Left colon (tissue), 2 donors: ENCODE measurements around the gene PLA2G4D. TPM values are rescaled to one million over a fixed set of nuclear protein-coding genes. Genes with fewer than 3 reads are reported as not detected.
"Not testable (repeated sequence)": the region's sequence is repeated elsewhere in the genome, so short reads cannot be mapped to it uniquely, and the experiment has no call there.

Experiments
- ATAC-seq: fragments of 200-7000 bp; cut with Tn5 transposase; one replicate; pipeline ENCODE4 v1.9.1; 2020; ENCODE audit warnings: mild to moderate bottlenecking, moderate library complexity
- DNase-seq, 2 donors: peaks; one replicate each; pipeline ENCODE4 v3.0.0-alpha.2; 2020
- intact Hi-C, 2 donors: fragments of 100-400 bp; cut with DNase I in 1 of 2; cut with micrococcal nuclease in 1 of 2; formaldehyde crosslinking; loops; one replicate each; pipeline versions ENCODE4 v1.11.2 to v1.14.0; 2022; cut with DNase I, micrococcal nuclease
- total RNA-seq, 2 donors: library from RNA; stranded (reverse); fragmentation: NEBNext Ultra II Directional; extraction: Animal tissue kit (Norgen Biotek cat#: 25700); gene quantifications; one replicate each; pipeline ENCODE4 v1.2.1, GENCODE V29; 2021
- donor health status: DM: no; HTN: no; CAD: no.
- donor health status: DM: yes; HTN: yes; CAD: no.

The PLA2G4D gene
- total RNA-seq, 2 donors from 2014 or later = 0.18 to 0.31 TPM

GRCh38 chr15:42100021-42100800 lies 5.8 kb upstream of the PLA2G4D start:
- intact Hi-C loops = no loop called here
- DNase-seq = peak in 1 of 2 donors; percentile 44
- peak; percentile 79 for ATAC-seq

- intact Hi-C loops = no loop called here
- DNase-seq = no peak
- ATAC-seq = no peak
These were observed 2.7 kb upstream of the PLA2G4D start for GRCh38 chr15:42097018-42097417.

- DNase-seq (no peak), ATAC-seq (no peak)
- intact Hi-C loops = no loop called here
These were observed 396 bp downstream of the PLA2G4D start for GRCh38 chr15:42093966-42094365.

- intact Hi-C loops = no loop called here
- no peak for DNase-seq
- no peak for ATAC-seq
These were observed 1.7 kb downstream of the PLA2G4D start for GRCh38 chr15:42092398-42093318.

GRCh38 chr15:42091753-42092397 lies 2.5 kb downstream of the PLA2G4D start:
- DNase-seq, ATAC-seq, intact Hi-C loops: not testable (repeated sequence)

DNA sequence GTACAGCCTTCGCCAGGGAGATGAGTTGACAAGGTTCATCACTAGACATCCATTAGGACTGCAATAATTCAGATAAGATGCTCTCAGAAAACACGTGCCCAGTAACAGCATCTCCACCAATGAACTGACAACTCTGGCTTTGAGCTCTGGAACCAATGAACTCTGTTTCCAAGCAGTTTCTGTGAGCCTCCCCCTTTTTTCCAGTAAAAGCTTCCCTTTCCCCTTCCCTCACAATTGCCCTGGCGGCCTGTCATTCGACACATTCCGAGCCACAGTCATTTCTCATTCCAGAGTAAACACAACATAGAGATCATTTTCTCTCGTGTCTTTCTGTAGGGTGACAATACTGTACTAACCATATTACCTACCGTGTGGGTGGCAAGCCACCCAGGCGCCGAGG lies 3.6 kb downstream of the PLA2G4D start:
- ATAC-seq = no peak
- intact Hi-C loops = no loop called here
- no peak for DNase-seq

DNA sequence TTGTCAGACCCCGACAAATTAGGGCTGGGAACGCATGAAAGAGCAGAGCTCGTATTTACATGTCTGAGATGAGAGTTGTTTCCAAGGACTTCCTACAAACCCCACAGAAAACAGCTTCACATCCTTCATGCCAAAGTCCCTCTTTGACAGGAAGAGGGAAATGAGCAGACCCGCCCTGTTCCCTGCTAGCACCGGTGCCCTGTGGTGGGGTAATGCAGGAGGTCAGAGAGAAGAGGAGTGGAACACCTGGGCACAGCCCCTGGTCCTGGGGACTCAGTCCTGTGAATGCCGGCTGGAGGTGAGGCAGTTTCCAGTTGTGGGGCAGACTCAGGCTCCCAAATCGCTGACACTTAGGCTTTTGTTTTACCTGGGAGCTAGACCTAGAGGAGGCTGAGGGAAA lies 4.0 kb downstream of the PLA2G4D start:
- DNase-seq = peak in 1 of 2 donors; percentile 55

DNA sequence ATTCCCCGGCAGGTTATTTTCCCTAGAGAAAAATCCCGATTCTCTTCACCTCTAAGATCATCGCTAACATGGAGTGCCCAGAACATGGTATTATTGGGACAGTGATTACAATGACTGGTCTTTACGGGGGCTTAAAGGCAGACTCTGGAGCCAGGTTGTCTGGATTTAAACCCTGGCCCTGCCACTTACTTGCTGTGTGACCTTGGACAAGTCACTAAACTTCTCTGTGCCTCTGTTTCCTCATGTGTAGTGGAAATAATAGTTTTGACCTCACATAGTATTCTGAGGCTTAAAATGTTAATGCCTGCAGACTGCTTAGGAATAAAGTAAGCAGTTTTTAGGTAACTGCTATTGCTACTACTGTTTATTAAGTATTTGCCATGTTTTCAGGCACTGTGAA lies 4.4 kb downstream of the PLA2G4D start:
- no peak for DNase-seq
- ATAC-seq = no peak
- intact Hi-C loops = no loop called here

More for the DNA sequence above, 4.0 kb downstream of the PLA2G4D start:
- ATAC-seq = peak; percentile 83
- intact Hi-C loops = no loop called here

DNA sequence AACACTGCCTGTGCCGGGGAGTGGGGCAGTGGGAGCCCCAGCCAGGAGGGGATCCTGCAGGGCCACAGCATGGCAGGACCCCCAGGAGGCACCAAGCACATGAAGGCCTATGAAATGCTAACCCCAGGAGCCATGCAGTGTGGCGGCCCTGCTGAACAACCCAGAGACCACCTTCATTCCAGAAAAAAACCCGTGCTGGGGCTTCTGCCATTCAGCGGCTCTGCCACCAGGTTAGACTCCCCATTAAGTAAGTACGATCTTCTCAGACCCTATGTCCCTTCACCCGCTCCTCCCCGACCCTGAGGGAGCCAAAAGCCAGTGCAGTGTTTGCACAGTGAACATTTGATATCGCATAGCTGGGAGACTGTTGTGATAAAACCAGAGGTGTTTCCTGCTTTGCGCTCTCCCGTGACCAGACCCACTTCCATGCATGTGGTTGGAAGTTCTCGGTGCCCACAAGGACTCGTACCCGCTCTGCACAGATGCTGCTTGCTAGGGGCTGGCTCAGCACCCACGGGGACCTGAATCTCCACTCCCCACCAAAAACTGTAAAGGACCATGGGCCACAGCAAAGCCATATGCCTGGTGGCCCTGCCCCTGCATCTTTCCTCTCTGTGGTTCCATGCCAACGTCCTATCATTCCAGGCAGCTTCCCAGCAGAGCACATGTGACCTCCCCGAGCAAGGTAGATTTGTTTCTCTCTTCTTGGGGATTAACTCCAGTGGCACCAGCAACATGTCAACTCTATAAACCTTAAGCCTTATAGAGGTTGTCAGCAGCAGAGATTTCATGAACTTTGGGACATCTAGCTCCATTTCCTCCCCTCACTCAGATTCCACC lies 5.3 kb downstream of the PLA2G4D start:
- ATAC-seq (peak; percentile 32), DNase-seq (no peak)
- intact Hi-C loops = no loop called here

DNA sequence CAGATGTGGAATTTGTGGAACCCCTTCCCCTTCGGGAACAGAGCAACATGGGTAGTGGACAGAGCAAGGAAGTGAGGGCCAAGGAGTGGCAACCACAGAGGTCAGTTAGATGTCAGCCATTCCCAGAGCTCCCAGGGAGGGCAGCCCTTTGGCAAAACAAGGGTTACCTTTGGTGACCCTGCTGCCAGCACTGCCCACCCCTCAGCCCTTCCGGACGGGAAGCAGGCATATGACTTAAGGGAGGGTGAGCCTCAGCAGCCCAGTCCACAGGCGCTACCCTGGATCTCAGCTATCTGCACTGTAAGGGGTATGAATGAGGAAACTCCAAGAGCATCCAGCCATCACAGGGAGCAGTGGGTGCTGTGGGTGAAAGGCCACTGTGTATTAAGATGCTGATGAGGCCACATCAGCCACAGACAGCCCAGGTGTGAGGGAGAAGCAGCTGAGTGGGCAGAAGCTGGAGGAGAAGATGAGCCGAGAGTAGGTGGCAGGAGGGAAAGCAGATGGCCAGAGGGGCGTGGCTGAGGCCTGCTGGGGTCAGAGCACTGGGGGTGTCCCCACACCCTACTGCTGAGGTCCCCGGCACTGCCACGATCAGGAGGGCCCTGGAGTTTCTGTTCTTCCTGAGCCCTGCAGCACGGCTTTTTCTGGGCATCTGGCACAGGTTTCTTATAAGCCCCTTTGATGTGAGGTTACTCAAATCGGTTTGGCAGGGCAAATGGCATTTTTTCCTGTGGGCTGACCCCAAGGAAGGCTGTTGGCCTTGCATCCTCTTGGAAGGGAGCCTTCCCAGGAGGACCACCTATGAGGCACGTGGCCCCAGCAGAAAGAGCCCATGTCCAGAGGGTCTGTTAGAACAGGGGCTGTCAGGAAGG lies 6.2 kb downstream of the PLA2G4D start:
- DNase-seq (no peak), ATAC-seq (no peak)
- intact Hi-C loops = no loop called here

- no peak for DNase-seq
- ATAC-seq = no peak
- intact Hi-C loops = no loop called here
These were observed 6.9 kb downstream of the PLA2G4D start for GRCh38 chr15:42087460-42087859.

- no peak for DNase-seq
- no peak for ATAC-seq
- intact Hi-C loops = no loop called here
These were observed 8.6 kb downstream of the PLA2G4D start for GRCh38 chr15:42085721-42086120.

DNA sequence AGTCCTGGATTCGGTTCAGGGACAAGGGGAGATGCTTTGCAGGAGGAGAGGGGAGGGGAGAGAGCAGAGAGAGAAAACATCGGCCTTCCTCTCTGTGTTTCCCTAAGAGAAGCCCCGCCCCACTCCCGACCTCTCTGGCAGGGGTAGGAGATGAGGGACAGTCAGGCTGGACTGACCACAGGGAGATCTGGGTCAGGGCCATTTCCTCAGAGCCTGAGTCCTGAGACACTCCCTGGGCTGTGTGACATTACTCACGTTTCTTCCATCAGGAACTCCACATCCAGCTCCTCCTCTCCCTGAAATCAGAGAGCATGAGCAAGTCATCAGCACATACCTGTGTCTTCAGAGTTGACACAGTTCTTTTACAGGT lies 9.1 kb downstream of the PLA2G4D start:
- no peak for DNase-seq
- intact Hi-C loops = no loop called here
- ATAC-seq = peak; percentile 38

DNA sequence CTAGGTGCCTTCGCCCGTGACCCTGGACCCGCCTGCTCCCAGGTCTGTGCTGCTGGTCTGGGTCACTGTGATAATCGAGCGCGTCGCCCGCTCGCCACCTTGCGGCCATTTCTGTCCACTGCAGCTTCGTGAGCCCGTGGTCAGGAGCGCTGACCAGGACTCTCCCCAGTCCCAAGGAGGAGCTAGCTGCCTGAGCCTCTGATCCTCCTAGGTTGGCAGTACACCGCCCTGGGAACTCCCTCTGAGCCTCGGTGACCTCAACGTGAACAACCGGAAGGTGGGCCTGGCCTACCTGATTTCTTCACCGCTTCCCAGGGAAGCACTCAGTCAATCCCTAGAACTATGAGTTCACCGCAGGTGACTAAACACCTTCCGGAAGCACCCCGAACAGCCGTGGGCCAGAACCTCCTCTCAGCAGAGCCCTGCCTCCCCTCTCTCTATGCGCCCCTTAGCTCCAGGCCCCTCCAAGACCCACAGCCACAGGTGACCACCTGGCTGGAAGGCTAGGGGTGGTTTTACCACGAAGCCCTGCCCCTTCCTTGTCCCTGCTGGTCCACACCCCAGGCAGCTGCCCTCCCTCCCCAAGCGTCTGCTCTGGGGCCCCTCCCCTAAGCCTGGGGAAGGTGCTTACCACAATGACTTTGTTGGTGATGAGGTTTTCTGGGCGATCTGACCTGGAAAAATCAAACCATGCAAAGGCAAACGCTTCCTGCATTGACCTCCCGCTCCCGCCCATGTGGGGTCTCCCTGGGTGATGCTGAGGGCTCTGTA lies 9.7 kb downstream of the PLA2G4D start:
- DNase-seq = peak; percentile 77 to 86

DNA sequence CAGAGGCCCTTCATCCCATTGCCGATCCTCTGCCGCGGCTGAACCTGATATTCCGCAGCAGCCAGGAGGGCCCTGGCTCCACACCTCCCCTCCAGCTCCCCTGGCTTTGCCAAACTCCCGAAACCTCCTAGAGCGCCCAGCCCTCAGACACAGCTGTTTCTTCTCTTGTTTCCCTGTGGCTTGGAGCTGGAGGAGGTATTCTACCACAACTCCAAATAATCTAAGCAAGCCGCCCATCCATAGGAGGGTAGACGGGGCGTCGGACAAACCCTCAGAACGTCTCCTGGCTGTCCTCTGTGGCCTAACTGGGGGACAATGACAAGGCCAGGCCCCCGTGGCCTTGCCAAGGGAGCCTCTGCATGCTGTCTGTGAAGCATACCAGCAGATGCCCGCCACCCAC lies 10.4 kb downstream of the PLA2G4D start:
- DNase-seq (peak in 1 of 2 donors; percentile 30), ATAC-seq (no peak)
- intact Hi-C loops = no loop called here

More for the DNA sequence above, 9.7 kb downstream of the PLA2G4D start:
- intact Hi-C loops = no loop called here
- peak; percentile 88 for ATAC-seq

DNA sequence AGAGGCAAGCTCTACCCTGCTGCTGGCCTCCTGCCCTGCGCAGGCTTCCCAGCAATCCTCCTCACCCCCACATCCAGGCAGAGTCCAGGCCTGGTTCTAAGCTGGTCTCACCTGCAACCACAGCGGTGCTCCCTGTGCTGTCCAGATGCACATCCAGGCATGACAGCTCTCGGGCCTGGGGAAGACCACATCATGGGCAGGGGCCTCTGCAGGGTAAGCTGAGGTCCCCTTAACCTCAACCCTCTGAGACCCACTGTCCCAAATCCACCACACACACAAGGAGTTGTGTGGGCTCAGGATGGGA lies 10.8 kb downstream of the PLA2G4D start:
- no peak for ATAC-seq
- DNase-seq = no peak
- intact Hi-C loops = no loop called here
